Activated CD4-positive, alpha-beta T cell treated with anti-CD3 and anti-CD28 coated beads, Interleukin-2, Interleukin-4, amounts not matched to agents 100 ng/mL and 50 ng/mL, durations not matched to agents 16 hours and 8 hours (primary cell): ENCODE data around the gene LSM4.

Source experiments
- DNase-seq: peaks from one replicate; pipeline ENCODE4 v3.0.0-alpha.2; 2020; ENCODE audit warnings: low spot score

LSM4 gene

GRCh38 chr19:18274781-18275356 lies 48.0 kb downstream of the LSM4 start:
- no peak for DNase-seq

GRCh38 chr19:18274219-18274780 lies 48.6 kb downstream of the LSM4 start, which contains the start of gene IQCN:
IQCN (minus strand) TSS chr19:18274452; CDS start chr19:18269478, 4,974 bp downstream.
- DNase-seq, result peak; percentile 11

DNA sequence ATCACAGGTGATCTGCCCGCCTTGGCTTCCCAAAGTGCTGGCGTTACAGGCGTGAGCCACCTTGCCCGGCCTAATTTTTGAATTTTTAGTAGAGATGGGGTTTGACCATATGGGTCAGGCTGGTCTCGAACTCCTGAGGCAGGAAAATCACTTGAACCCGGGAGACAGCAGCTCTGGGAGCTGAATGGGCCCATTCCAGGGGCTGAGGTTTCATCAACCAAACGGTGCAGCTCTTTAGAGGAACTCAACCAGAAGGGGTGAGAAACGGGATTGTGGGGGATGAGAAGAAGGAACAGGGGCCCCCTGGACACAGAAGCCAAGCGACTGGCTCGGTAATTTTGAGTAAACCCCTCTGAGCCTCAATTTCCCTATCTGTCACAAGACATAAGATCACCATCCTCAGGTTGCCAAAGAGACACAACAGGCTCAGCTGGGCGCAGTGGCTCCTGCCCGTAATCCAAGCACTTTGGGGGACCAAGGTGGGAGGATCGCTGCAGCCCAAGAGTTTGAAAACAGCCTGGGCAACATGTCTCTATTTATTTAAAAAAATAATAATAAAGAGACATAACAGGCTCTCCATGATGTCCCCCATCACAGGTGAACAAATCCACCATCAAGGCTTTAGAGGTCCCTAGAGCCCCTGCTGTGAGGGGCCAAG lies 49.2 kb downstream of the LSM4 start:
- DNase-seq, result no peak

GRCh38 chr19:18271433-18271841 lies 51.4 kb downstream of the LSM4 start:
- DNase-seq, result no peak

DNA sequence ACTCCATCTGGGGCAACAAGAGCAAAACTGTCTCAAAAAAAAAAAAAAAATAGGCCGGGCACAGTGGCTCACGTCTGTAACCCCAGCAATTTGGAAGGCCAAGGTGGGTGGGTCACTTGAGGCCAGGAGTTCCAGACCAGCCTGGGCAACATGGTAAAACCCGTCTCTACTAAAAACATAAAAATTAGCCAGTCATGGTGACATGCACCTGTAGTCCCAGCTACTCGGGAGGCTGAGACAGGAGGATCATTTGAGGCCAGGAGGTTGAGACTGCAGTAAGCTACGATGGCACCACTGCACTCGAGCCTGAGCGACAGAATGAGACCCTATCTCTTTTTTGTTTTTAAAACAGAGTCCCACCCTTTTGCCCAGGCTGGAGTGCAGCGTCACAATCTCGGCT lies 52.5 kb downstream of the LSM4 start:
- DNase-seq, result no peak

- DNase-seq, result no peak
Observed at GRCh38 chr19:18269070-18269723, 53.7 kb downstream of the LSM4 start.

- DNase-seq, result no peak
Observed at GRCh38 chr19:18266771-18267686, 55.8 kb downstream of the LSM4 start.

DNA sequence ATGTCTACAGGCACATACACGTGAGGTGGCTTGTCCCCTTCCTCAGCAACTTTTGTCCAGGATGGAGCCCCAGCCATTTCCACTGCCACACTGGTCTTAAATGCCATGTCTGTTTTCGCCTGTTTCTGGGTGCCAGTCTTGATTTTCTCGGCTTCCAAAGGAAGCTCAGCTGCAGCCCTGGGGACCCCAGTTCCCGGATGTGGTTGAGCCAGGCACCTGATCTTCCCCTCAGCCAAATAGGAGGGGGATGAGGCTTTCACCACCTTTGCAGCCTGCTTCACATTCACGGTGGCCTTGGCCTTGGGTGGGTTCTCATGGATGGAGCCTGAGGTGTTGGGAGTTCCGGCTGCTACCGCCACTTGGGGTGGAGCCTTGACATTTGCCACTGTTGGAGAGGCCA lies 57.3 kb downstream of the LSM4 start:
- DNase-seq, result no peak

GRCh38 chr19:18264971-18265540 lies 57.8 kb downstream of the LSM4 start:
- no peak for DNase-seq

GRCh38 chr19:18264137-18264854 lies 58.6 kb downstream of the LSM4 start:
- DNase-seq, result no peak

DNA sequence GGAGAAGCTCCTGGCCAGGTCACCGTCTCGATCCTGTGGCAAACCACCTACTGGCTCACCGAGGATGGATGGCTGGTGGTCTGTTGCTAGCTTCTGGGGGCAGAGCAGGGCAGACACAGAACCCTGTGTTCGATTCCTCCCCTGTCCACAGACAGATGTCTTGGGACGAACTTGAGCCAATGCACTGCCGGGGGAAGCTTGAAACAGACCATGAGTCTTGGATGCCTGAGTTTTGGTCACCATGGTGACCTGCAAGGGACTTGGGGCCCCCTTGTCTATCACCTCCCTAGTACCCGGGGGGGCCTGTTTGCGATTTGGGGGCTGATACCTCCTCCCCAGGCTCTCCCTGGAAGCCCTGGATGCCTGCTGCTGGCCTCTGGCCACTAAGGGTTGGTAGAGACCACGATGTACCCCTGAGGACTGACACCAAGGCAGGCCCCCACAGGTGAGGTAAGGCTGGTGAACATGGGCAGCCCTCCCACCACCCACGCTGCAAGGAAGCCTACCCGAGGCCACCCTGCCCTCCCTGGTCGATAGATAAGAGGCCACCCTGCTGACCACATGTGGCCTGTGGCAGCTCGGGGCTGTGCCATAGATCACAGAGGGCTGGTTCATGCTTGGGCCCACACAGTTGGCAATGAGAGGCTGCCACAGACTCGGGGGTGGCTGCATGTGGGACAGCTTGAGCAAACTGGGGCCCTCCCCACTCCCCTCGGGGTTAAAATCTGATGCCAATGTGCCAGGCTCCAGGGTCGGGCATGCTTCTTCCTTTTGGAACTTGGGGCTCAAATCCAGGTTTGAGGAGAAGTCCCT lies 59.3 kb downstream of the LSM4 start:
- DNase-seq, result no peak

- DNase-seq, result no peak
Observed at GRCh38 chr19:18262917-18263316, 60.0 kb downstream of the LSM4 start.

- DNase-seq, result no peak
Observed at GRCh38 chr19:18262144-18262543, 60.7 kb downstream of the LSM4 start.

- no peak for DNase-seq
Observed at GRCh38 chr19:18261474-18261873, 61.4 kb downstream of the LSM4 start.

- no peak for DNase-seq
Observed at GRCh38 chr19:18259893-18260292, 63.0 kb downstream of the LSM4 start.

GRCh38 chr19:18257503-18258470 lies 65.1 kb downstream of the LSM4 start:
- no peak for DNase-seq
